DMS 273 (cell line): ENCODE results near the gene CADM2.
"Not testable (repeated sequence)": the region's sequence is repeated elsewhere in the genome, so short reads cannot be mapped to it uniquely, and the experiment has no call there.

Source experiments
- DNase-seq: peaks from one replicate; lab custom pipeline; 2025; ENCODE audit not compliant: unreplicated experiment; lab: John Stamatoyannopoulos, UW

Gene CADM2

GRCh38 chr3:85455561-85456200 lies 496.9 kb downstream of the CADM2 start:
- peak; percentile 8 for DNase-seq

GRCh38 chr3:85474241-85474640 lies 515.5 kb downstream of the CADM2 start:
- DNase-seq = no peak

GRCh38 chr3:85475346-85475745 lies 516.6 kb downstream of the CADM2 start:
- DNase-seq = no peak

GRCh38 chr3:85476891-85477495 lies 518.2 kb downstream of the CADM2 start:
- DNase-seq = peak; percentile 16

- no peak for DNase-seq
Observed at GRCh38 chr3:85481411-85482212, 522.8 kb downstream of the CADM2 start.

GRCh38 chr3:85482213-85482490 lies 523.4 kb downstream of the CADM2 start:
- DNase-seq = no peak

- no peak for DNase-seq
Observed at GRCh38 chr3:85483986-85484385, 525.2 kb downstream of the CADM2 start.

- DNase-seq = no peak
Observed at GRCh38 chr3:85487375-85487774, 528.6 kb downstream of the CADM2 start.

GRCh38 chr3:85495602-85496001 lies 536.8 kb downstream of the CADM2 start:
- no peak for DNase-seq

GRCh38 chr3:85498177-85498576 lies 539.4 kb downstream of the CADM2 start:
- no peak for DNase-seq

- no peak for DNase-seq
Observed at GRCh38 chr3:85502148-85502875, 543.5 kb downstream of the CADM2 start.

GRCh38 chr3:85504129-85504784 lies 545.5 kb downstream of the CADM2 start:
- DNase-seq = not testable (repeated sequence)

GRCh38 chr3:85504785-85505511 lies 546.2 kb downstream of the CADM2 start:
- DNase-seq = not testable (repeated sequence)

GRCh38 chr3:85507052-85507451 lies 548.3 kb downstream of the CADM2 start:
- not testable (repeated sequence) for DNase-seq

- no peak for DNase-seq
Observed at GRCh38 chr3:85508659-85509058, 549.9 kb downstream of the CADM2 start.

- no peak for DNase-seq
Observed at GRCh38 chr3:85516146-85516545, 557.4 kb downstream of the CADM2 start.

GRCh38 chr3:85524104-85524503 lies 565.3 kb downstream of the CADM2 start:
- no peak for DNase-seq

GRCh38 chr3:85525264-85525663 lies 566.5 kb downstream of the CADM2 start:
- no peak for DNase-seq

- peak; percentile 71 for DNase-seq
Observed at GRCh38 chr3:85533586-85533985, 574.8 kb downstream of the CADM2 start.

- peak; percentile 8 for DNase-seq
Observed at GRCh38 chr3:85535517-85535916, 576.7 kb downstream of the CADM2 start.
